CD4-positive, alpha-beta T cell treated with Interleukin-6 for 4 hours (primary cell): ENCODE measurements around the gene PIK3C2G.

Source experiments
- DNase-seq: peaks from one replicate; pipeline ENCODE4 v3.0.0-alpha.2; 2020; ENCODE audit warnings: mixed read lengths

The PIK3C2G gene

DNA sequence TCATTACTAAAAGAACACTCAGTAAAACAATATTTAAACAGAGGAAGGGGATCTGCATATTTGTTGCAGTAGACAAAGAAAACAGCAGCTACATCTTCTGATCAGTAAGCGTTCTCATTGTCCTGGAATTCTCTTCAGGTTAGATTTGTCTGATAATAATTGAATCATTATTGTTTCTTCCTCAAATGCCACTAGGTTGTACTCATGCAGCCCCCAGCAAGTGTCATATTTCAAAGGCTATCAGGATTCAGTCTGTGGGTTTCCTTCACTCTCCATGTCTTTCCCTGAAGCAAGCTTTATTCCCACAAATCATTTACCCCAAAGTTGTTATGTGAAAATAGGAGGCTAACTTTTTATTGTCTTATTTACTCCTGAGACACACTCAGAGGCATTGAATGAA is 14.7 kb downstream of the PIK3C2G start:
- no peak for DNase-seq

DNA sequence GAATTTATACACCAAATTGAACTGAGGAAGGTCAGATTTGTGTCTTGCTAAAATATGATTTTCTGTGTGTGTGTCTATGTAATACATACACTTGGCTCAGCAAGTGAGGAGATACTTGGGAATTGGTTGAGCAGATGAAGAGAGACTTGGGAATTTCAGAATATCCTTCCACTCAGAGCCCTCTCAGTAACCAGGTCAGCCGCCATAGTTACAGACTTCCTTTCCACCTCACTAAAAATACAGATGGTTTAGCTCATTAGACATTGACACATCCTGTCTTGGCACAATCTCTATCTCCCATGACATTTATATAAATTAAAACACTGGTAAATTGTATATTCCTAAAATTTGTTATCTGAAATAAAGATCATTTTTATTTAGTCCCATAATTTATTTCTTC is 15.9 kb downstream of the PIK3C2G start:
- DNase-seq, result no peak

DNA sequence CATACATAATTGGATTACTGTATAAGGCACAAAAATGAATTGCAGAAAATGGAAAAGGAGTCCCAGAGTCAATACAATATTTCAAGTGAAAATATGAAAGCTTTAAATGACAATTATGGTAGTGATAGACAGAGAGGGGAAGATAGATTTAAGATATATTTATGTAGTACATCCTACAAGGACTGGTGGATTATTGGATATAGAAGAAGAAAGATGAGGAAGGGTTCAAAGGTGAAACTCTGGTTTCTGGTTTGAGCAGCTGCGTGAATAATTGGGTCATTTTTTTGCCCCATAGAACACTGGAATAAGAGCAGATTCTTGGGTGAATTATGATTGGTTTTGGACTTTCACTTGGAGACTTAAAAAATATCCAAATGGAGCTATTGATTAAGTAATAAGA is 19.4 kb downstream of the PIK3C2G start:
- no peak for DNase-seq

DNA sequence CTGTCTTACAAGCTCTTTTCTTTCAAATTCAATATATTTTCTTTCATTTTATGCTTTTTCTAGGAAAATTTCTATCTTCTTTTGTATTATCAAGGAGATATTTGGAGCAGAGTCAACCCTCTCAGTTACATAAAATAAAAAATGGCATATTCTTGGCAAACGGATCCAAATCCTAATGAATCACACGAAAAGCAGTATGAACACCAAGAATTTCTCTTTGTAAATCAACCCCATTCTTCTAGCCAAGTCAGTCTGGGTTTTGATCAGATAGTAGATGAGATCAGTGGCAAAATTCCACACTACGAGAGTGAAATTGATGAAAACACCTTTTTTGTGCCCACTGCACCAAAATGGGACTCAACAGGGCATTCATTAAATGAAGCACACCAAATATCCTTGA is 20.6 kb downstream of the PIK3C2G start:
- DNase-seq, result no peak

DNA sequence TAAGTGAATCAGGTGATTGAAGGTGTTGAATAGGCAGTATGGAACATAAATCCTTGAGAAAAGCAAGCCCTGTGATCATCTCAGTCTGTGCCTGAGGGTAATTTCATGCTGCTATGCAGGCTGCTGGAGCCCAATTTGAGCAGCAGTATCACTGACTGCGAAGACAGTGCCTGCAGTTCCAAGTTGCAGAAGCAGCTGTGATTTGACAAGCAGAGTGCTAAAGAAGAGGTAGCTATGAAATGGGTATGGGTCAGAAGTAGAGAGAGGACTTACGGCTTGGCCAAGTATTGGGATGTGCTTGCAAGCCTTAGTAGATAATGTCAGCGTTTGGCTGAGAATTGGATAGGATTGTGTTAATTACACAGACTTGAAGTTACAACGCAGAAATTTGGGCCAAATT is 22.5 kb downstream of the PIK3C2G start:
- DNase-seq, result no peak

DNA sequence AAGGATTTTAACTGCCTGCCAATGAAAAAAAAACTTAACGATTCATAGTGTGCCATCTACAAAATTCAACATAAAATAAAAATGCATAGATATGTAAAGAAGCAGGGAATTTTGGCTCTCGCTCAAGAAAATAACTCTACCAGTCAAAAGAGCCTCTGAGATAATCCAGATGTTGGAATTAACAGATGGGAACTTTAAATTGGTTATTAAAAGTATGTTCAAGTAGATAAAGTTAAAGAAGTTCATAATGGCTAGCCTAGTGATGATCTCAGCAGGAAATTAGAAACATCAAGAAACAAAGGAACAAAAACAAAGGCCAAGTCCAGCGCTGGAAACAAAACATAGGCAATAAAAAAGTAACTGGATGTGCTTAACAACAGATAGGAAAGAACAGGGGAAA is 23.1 kb downstream of the PIK3C2G start:
- no peak for DNase-seq

DNA sequence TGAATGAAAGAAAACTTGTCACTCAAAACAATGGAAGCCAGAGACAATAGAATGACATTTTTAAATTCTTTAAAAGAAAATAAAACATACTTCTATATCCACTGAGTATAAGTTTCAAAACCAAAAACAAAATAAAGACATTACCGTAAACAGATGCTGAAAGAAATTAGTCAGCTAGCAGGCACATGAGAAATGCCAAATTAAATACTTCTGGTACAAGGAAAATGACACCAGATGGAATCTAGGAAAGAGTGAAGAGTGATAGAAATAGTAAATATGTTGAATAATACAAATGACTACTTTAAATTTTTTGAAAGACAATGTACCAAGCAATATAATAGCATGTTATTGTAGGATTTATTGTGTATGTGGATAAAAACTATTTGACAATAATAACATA is 23.8 kb downstream of the PIK3C2G start:
- DNase-seq, result no peak

DNA sequence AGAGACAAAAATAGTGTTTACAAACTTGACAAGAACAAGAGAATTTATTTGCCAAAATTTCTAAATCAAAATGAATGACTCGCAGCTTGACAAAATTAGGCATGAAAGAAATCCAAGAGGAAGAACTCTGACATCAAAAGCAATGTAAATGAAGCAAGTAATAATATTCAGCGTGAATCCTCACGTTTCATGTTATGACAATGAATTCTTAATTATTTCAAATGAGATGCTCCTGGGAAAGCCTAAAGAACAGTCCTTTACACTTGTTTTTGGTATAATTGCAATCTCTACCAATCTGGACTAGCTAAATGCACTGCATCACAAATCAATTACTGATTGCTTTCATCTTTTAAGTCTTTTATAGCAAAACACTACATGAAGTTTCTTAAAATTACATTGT is 29.1 kb downstream of the PIK3C2G start:
- DNase-seq, result no peak

DNA sequence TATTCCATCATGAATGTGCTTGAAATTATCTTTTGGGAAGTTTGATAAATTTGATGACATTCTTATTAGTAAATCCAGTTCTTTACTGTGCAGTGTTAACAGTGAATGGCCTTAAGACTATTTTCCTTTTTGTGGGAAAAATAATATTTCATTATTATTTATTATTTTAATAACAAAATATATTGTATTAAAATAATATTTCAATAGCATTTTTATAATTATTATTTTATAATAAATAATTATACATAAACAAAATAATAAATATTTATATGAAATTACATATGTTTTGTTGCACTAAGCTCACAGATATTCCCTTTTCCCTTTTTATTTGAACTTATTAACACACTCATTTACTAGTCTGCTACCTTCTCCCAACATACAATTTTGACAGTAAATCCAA is 33.6 kb downstream of the PIK3C2G start:
- DNase-seq, result no peak

DNA sequence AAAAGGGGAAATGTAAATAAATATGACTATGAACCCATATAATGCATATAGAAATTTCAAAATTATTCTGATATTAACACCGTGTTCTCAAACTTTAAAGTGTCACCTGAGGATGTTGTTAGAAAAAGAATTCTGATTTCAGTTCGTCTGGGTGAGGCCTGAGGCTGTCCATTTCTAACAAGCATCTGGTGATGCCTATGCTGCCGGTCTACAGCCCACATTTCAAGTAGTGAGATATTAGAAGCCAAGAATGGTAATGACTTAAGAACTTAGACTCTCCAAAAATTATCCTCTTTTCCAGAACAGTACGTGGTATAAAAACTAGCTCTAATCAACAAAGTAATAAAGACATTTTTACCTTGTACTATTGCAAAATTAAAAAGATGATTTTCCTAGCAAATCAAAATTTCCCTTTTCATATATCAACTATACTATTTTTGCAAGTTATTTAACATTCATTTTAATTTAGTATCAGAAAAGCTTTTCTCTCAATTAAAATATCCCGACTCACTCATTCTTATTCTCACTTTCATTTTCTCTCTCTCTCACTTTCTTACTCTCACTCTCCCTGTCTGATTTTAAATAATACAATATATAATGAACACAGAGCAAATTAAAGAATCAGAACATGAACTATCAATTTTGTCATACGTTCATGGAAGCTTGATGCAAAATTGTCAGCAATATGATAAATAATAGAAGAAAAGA is 35.0 kb downstream of the PIK3C2G start:
- no peak for DNase-seq

DNA sequence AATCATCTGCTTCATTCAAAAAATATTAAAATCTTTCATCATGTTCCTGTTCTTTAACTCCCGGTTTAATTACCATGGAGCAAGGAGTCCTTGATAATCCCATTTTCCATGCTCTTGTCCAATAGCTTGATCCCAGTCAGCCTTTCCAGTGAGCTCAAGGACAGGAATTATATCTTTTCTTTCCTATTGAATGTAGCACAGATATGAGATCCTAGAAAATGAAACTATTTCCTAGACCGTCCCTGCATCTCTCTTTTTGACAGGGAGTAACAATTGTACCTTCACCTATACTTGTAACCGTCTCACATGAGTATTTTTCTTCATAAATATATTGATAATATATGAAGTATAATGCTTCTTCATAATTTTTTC is 35.6 kb downstream of the PIK3C2G start:
- no peak for DNase-seq

DNA sequence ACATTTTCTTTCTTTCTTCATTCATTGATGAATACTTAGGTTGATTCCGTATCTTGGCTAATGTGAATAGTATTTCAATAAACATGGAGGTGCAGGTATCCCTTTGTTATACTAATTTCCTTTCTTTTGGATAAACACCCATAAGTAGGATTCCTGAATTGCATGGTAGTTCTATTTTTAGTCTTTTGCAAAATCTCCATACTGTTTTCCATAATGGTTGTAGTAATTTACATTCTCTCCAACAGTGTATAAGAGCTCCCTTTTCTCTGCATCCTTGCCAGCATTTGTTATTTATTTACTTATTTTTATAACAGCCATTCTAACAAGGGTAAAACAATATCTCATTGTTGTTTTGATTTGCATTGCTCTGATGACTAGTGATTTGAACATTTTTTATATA is 36.6 kb downstream of the PIK3C2G start:
- no peak for DNase-seq

DNA sequence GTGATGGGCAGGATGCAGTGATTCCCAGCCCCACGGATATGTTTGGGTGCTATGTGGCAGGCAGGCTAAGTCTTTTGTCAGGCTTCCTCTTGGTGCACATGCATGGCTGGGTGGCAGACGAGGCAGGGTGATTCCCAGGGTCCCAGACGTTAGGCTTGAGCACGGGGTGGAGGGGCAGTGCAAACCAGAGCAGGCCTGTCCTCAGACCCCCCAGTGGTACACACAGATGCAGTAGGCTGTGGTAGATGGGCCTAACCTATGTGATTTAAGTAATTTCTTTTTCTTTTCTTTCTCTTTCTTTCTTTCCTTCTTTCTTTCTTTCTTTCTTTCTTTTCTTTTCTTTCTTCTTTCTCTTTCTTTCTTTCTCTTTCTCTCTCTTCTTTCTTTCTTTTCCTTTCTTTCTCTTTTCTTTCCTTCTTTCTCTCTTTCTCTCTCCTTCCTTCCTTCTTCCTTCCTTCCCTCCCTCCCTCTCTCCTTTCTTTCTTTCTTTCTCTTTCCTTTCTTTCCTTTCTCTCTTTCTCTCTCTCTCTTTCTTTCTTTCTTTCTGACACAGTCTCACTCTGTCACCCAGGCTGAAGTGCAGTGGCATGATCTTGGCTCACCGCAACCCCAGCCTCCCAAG is 41.6 kb downstream of the PIK3C2G start:
- no peak for DNase-seq

DNA sequence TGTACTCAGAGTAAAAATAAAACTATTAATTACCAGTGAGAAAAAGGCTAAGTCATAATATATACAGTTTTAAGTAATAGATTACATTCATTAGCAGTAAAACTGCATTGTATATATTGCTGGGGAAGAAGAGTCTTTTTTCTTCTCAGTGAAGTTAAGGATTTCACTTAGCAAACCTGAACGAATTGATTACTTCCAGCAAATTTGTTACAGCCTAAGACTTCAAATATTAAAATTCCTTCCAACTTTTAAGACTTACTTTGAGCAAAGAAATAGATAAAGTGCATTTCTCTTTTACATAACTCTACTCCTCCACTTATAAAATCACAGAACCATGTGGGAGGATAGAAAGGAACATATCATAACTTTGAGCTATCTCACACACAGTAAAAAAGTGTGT is 43.3 kb downstream of the PIK3C2G start:
- DNase-seq, result no peak

DNA sequence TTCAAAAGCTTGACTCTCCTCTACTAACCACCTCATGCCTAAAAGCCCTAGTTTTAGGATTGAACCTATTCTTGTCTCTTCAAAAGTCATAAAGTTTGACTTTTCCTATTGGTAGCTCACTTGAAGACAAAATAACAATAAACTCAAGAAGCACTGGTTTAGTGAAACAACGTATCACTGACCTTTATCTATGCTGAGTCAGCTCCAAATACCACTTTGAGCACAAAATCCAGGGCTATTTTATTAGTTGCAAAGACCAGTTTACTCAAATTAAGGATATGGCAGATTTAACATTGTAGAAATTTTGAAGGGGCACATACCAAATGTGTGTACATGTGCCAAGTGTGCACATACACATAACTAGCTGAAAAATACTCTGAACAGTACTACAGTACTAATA is 45.0 kb downstream of the PIK3C2G start:
- no peak for DNase-seq

DNA sequence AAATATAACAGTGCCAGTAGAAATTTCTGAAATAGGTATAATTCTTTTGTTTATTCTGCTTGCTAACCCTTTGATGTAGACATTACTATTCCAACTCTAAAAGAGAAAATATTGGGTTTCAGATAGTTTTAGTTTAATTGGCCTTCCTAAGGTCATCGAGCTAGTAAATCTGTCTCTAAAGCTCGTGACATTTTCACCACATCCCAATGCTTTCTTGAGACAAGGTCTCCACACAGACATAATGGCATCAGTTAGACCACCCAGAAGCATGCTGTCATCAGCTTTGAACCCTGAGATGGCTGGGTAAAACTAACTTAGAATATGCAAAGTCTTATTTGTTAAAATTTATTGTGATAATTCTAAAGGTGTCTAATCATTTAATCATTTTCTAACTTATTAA is 52.0 kb downstream of the PIK3C2G start:
- DNase-seq, result no peak

DNA sequence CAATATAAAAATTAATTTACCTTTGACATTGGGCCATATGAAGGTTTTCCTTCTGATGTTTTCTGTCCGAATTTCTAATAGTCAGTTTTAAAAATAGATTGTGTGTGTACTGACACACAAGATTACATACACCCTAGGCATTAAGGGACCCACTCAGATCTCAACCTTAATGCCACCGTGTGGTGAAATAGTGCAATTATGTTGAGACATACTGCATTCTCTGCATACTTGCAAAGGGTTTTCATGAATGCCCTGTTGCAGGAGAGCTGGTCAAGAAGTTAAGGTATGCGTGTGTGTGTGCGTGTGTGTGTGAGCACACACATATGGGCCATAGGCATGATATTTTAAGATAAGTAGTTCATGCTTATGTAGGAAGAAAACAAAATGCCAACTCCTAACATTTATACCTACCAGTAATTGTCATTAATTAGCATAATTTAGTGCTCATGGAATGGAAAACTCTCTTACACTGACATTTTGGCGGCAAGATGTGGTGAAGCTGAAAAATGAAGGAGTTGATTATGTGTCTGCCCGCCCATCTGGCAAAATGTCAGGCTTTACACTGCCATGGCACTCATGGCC is 58.8 kb downstream of the PIK3C2G start:
- no peak for DNase-seq

DNA sequence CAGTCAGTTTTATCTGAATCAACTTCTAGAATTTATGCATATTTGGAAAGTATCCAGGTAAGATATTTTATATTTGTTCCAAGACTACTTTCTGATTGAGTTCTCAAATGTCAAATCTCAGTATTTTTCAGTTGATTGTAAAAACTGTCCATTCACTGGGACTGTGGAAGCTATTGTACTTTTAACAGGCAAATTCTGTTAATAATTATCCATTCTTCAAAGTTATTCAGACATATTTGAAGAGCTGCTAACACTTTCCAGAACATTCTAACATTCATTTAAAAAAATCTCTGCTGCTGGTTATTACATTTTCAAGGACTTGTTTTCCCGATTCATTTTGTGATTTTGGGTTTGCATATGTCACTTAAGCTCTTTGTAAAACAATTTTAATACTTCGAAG is 59.7 kb downstream of the PIK3C2G start:
- no peak for DNase-seq

DNA sequence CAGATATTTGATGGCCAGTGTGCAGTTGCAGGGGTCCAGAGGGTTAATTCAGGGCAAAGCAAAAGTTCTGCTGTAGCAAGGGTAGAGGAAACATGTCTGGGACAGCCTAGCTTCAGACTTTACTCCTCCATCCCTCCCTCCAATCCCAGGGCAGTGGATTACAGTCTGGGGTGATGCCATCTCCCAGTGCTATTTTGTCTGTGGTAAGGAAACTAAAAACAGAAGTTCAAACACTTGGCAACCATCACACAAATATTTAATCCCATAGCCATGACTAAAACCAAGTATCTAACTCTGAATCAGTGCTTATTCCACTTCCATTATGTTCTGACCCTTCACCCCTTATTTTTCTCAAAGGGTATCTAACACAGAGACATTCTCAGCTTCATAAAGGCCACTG is 61.8 kb downstream of the PIK3C2G start:
- no peak for DNase-seq

DNA sequence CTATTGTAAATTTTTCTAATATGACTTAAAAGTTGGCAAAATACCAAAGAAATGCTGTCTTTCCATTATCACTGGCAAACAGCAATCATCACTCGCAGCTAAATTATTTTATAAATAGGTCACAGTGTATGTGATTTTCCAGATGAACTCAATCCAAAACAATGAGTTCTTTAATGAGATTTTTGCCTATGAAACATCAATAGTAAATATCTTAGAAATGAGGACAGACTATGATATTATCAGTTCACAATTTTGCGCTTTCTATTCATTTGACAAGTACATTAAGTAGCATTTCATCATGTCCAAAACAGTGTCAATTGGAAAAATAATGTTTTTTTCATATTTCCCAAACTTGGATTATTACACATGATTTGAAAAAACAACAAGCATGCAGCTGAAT is 65.7 kb downstream of the PIK3C2G start:
- DNase-seq, result no peak

DNA sequence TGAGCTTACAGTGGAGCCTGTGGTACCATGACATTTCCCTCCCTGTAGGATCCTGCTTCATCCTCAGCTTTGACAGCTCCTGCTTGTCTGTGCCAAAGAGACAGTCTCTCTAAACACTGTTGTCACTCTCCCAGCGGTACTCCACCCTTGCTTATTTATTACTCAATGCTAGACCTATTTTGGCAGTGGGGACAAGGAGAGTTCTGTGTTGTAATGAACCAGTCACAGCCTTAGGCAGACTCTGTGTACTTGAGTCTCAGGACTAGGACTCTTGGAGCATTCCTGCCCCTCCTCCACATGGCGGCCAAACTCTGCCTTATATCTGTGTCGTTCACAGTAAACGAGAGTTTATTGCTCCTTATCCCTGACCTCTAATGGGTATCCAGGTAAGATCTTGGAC is 70.9 kb downstream of the PIK3C2G start:
- no peak for DNase-seq

DNA sequence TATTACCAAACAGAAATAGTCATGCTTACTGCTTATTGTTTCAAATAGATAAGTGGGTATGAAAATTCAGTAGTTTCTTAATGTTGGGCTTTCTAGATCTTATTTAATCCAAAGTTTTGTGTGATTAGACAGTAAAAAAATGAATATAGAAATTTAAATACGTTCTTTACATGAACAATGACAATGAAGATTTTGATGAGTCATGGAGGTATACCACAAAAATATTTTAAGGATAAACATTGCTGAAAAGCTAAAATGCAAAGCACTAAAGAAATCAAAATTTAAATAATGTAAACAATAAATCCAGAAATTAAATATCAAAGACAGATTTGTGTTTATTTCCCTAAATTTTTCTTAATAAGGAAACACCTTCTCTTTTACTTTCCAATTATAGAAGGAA is 78.3 kb downstream of the PIK3C2G start:
- no peak for DNase-seq

DNA sequence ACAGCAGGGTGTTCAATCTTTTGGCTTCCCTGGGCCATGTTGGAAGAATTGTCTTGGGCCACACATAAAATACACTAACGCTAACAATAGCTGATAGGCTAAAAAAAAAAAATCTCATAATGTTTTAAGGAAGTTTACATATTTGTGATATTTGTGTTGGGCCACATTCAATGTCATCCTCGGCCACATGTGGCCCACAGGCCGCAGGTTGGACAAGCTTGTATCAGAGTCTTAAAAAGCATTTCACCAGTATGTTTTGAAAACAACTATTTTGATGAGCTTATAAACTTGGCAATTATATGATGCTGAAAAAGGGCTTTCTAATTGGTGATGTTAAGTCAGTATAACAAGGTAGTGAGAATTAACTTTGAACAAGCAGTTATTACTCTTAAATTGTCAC is 78.9 kb downstream of the PIK3C2G start:
- no peak for DNase-seq

DNA sequence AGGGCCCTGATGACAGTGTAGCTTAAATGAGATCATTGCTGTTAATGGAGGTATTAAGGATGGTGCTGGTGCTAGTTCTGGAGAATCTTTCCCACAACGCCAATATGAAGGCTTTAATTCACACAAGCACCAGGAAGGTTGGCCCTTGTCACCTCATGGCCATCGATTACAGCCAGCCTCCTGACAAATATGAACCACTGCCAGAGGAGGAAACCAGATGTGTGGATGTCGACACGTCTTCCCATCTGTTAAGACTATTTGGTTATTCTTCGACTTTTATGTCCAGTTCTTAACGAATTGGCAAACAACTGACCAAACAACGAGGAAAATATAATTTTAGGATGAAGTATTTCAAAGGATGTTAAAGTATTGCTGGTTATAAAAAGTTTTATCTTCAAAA is 79.5 kb downstream of the PIK3C2G start:
- DNase-seq, result no peak

DNA sequence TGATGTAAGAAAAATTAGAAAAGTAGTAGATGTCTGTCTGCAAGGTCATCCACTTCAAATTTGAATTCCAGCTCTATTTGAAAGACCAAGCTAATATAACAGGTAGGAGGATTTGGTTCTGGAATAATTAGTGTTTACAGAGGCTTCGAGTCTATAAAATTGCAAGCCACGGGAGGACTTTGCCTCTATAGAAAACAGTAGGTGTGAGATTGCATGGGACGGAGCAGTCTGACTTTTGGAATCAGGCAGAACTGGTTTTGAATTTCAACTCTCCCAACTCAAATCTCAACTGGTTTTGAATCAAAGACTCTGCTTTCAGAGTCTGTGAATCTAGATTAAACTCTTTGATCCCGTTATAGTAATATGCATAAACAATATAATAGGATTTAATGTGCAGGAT is 82.4 kb downstream of the PIK3C2G start:
- DNase-seq, result no peak
